GM08714 (cell line): Measurements from ENCODE around the gene NXF1.

Experiments
- H3K4me3 ChIP-seq: fragments of 200-500 bp; sonication (Bioruptor generic); 2 replicates; pipeline ENCODE4 v1.5.1; 2014; ENCODE audit warnings: mild to moderate bottlenecking, low read length, inconsistent platforms
- ZNF274 ChIP-seq: IDR thresholded peaks from 2 replicates; pipeline ENCODE4 v1.6.1; 2012; ENCODE audit warnings: mild to moderate bottlenecking, low read depth, low read length

NXF1 gene

DNA sequence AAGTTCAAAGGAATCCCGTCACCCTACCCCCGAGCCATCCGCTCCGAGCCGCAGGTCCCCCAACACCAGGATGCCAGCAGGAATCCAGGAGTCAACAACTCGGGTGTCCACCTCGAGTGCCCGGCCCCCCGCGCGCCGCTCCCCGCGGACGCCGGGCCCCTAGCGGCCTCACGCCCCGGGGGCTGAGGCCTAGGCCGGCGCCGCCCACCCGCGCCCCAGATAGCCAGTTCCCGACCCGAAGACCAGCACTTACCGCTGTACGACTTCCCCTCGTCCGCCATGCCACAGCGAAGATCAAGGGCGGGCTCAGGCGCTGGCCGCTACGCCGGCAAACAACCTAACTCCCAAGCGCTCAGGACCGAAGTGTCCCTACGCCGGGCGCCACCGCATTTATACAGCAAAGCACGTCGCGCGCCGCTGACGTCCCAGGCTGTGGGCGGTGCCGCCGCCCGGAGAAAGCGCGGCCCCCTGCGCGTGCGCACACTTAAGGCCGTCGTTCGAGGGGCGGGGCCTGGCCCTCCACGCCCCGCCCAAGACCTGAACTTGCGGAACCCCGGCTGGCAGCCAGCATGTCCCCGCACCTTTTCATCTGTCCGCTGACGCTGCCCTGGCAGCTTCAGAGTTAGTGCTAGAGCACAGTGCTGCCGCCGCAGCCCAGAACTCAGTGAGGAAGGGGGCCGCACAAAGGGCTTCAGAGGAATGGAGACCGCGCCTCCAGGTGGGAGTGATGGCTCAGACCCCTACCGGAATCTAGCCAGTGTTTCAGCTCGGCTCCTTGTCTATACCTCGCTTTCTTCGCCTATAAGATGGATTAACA, at the start of gene NXF1:
Gene NXF1 (minus strand): TSS at position 365 of the 817 bp plus-strand sequence. CDS start 84 bp downstream, at position 281.
- H3K4me3 ChIP-seq = peak within 1 kb of the TSS; percentile 94
- no peak for TF ChIP-seq ZNF274

DNA sequence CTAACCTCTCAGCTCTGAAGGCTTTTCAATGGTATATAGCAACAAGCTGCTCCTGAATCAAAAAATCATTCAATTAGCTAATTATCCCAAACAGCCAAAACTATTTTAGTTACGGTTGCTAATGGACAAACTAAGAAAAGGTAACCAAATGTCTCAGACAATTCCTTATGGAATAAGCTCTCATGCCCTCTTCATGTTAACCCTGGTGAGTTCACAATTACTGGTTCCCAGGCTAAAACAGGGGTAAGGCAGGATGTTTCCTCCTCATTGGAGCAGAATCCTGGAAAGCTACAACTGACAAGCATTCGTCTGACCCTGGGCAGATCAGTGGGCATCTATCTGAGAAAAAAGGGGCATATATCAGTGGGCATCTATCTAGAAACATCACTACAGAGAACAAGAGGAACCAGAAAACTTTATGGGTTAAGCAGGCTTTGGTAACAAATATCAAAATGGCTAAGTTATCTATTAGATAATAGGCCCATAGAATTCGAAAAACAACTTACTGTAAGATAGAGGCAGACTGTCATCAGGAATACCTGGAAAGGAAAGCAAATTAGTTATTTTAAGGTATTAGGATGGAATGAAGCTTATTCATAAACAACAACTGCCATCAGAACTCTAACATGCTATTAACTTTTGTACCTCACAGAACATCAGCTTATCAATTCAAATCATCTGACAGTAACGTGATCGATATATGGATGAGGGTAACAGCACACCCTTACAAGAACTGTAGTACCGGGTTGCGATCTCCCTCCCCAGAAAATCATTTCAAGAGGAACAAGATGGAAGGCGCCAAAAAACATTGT, 49.0 kb upstream of the NXF1 start:
- no peak for TF ChIP-seq ZNF274

DNA sequence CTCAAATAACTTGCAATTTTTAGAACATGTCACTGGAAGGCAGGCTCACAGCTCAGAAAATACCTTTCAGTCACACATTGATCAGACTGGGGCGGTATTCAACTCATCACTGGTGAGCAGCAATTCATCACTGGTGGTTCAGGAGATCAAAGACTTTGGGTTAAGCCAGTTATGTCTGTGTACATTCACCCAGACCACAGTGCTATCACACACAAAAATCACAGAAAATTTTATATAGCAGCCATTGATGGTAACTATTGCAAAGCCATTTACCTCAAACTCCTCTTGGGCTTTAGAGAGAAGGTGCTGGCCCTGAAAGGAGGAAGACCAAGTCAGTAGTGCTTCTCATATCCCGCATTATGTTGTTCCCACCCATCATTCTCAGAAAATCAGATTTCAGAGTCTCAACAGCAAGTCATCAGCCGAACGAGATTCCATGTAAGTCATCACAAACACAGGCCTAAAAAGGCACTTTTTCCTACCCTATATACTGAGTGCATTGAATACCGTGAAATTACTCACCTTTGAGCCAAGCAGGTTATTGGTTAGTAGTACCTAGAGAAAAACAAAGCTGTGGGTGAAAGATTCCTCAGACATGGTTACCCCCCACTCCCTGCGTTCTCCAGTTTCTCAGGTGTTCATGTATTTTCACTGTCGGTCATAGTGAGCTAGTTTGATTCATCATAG, 48.2 kb upstream of the NXF1 start:
- TF ChIP-seq ZNF274 = no peak
- H3K4me3 ChIP-seq = peak overlapping the region; percentile 99

More for the DNA sequence above, 49.0 kb upstream of the NXF1 start:
- peak overlapping the region; percentile 99 for H3K4me3 ChIP-seq

DNA sequence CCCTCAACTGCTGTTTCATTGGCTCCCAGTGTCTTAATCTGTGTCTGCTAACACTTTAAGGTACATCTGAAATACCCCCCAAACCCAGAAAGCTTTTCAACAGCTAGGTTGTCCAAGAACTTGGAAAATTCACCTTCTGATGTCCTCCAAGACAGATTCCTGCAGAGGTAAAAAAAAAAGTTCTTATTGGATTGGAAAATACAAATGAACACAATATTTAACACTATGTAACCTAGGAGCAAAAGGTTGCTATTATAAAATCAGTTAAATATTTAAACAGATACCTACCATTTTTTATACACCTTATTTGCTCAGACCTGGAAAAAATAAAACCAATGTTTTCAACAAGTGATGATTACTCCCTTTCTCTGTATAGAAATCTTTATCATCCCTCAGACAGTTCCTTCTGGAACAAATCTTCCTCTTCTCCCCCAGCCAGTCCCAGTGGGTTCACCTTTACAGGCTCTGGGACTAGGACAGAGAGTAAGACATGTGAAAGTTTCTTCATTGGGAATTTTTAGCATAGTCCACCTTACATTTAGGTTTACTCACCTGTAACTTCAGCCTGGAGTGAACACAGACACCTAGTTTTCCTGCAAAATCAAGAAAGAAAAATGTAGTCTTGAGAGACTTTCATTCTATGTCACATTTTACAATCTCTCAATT, 47.4 kb upstream of the NXF1 start:
- H3K4me3 ChIP-seq = peak overlapping the region; percentile 99
- TF ChIP-seq ZNF274 = no peak

DNA sequence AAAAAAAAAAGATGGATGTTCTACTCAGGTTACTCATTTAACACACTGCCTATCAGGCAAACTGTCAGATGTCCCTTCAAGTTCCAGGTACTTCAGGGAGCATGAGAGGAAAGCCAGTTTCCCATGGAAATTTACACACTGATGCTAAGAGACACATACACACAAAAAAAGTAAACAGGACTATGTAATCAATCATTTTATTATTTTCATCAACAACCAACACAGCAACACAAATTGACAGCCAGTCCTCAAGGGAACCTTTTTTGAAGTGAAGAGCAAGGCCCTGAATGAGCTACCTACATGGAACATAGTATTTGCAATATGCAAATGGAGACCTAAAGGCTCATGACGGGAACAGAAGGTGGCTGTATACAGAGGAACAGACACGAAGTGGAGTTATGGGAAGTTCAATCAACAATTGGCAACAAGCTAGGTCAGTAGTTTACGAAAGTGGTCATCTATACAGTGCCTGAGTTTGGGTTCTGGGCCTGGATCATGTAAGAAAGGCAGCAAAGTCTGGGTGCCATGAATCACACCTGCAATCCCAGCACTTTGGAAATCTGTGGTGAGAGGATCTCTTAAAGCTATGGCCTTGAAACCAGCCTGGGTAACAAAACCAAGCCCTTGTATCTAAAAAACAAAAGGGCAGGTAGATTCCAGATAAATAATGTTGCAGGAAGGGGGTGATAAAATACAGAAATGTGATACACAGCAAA, 46.7 kb upstream of the NXF1 start:
- TF ChIP-seq ZNF274 = no peak
- H3K4me3 ChIP-seq = no peak overlapping the region

DNA sequence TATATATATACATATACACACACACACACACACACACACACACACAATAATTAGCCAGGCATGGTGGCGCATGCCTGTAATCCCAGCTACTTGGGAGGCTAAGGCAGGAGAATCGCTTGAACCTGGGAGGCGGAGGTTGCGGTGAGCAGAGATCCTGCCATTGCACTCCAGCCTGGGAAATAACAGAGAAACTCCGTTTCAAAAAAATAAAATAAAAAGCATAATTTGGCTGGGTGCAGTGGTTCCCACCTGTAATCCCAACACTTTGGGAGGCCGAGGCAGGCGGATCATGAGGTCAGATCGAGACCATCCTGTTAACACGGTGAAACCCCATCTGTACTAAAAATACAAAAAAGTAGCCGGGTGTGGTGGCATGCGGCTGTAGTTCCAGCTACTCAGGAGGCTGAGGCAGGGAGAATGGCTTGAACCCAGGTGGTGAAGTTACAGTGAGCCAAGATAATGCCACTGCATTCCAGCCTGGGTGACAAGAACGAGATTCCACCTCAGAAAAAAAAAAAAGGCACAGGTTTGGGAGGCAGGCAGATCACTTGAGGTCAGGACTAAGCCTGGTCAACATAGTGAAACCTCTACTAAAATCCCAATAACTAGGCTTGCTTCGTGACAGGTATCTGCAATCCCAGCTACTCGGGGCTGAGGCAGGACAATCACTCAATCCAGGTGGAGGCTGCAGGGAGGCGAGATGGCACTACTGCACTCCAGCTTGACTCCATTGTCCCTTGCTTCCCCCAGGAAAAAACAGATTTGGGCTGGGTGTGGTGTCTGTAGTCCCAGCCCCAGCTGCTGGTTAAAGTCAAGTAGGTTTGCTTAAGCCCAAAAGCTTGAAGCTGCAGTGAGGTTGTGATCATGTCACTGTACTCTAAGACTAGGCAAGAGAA, 45.9 kb upstream of the NXF1 start:
- TF ChIP-seq ZNF274 = no peak
- no peak overlapping the region for H3K4me3 ChIP-seq

DNA sequence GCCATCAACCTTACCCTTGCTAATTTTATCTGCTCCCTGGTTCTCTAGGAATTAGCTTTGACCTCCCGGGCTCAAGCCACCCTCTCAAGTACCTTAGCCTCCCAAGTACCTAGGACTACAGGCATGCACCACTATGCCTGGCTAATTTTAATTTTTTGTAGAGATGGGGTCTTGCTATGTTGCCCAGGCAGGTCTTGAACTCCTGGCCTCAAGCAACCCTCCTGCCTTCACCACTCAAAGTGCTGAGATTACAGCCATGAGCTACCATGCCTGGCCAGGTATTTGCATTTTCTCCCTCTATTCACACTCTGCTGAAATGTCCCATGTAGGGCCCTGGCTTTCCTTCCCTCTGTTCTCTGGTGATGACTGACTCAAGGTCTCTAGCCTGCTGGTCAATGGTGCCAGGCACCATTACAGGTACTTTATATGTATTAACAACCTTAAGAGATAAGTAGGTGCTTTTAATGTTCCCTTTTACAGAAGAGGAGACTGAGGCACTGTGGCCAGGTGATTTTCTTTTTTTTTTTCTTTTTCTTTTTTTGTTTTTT, 42.6 kb upstream of the NXF1 start:
- no peak overlapping the region for H3K4me3 ChIP-seq
- no peak for TF ChIP-seq ZNF274

DNA sequence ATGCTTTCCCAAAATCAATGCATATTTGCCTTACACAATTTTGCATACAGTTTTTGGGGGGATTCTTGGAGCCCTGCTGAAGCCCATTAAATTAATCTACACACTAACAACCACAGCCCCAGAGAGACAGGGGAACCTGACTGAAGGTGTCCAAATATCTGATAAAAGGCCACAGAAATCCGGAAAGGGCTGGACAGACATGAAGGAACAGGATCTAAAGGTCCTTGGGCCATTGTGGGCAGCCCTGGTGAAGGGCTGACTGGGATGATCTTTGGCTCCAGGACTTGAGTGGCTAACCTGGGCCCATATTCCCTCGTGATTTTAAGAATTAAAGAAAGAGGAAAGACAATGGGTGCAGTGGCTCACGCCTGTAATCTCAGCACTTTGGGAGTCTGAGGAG, 40.9 kb upstream of the NXF1 start:
- no peak overlapping the region for H3K4me3 ChIP-seq
- no peak for TF ChIP-seq ZNF274

DNA sequence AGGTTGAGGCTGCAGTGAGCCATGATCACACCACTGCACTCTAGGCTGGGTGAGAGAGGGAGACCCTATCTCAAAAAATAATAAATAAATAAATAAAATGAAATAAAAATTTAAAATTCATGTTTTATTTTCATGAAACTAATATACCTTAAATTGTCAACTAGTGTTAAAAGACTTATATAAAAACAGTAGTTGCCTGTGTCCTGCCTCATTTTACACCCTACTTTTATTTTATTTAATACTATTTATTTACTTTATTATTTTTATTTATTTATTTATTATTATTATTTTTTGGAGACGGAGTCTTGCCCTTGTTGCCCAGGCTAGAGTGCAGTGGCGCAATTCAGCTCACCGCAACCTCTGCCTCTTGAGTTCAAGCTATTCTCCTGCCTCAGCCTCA, 38.9 kb upstream of the NXF1 start:
- no peak for TF ChIP-seq ZNF274
- no peak overlapping the region for H3K4me3 ChIP-seq

DNA sequence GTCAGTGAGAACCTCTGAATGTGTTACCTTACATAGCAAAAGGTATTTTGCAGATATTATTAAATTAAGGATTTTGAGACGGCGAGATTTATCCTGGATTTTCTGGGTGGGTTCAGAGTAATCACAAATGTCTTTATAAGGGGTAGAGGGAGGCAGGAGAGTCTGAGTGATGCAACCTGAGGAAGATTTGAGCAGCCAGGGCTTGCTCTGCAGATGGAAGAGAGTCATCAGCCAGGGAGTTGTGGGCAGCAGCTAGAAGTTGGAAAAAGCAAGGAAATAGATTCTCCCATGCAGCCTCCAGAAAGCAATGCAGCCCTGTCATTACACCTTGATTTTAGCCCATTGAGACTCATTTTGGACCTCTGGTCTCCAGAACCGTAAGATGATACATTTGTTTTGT, 38.2 kb upstream of the NXF1 start:
- TF ChIP-seq ZNF274 = no peak
- H3K4me3 ChIP-seq = no peak overlapping the region

DNA sequence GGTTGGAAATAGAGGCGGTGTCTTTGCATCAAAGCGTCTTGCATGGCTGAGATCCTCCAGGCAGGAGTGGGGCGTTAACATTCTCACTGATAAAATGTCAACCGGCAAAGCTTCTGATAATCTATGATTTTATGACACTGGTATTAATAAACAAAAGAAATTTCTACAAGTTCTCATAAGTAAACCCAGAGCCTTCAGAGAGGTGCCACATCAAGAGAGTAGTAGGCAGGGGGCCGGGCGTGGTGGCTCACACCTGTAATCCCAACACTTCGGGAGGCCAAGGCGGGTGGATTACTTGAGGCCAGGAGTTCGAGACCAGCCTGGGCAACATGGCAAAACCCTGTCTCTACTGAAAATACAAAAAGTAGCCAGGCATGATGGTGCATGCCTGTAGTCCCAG, 37.7 kb upstream of the NXF1 start:
- H3K4me3 ChIP-seq = peak overlapping the region; percentile 51; the same call in 1 of the 2 replicates

DNA sequence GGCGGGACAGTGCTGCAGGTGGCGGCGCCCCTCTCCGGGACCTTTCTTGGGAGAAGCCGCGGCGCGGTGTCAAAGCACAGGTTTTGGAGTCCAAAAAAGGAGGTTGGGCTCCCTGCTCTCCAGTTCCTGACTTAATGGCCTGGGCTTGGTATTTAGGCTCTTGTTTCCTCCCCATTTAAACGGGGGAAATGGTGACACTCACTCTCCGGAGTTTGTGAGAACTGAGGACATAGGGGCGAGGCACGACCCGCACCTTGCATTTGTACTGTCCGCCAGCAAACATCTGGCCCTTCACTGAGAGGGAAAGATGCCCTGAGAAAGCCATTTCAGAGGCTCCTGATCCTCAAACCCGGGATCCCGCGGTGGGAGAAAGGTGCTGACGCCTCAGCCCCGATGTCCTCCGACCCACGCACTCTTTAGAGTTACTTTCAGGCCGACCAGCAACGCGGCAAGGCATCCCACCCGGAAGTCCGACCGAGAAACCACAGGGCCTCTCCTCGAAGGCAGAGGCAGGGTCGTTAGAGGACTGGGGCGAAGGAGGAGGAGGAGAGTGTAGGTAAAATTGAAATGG, 37.0 kb upstream of the NXF1 start:
- no peak for TF ChIP-seq ZNF274
- peak overlapping the region; percentile 51; the same call in 1 of the 2 replicates for H3K4me3 ChIP-seq
